ENCODE data around the gene DNAH7. TPM values are rescaled to one million over a fixed set of nuclear protein-coding genes. Genes with fewer than 3 reads are reported as not detected.

Gene DNAH7
- total and polyA plus RNA-seq, 2 of the 13 experiments (the other 11 are each of a cell fraction or from before 2014, with no cell fraction given), result 0.09 TPM; not detected in 1

DNA sequence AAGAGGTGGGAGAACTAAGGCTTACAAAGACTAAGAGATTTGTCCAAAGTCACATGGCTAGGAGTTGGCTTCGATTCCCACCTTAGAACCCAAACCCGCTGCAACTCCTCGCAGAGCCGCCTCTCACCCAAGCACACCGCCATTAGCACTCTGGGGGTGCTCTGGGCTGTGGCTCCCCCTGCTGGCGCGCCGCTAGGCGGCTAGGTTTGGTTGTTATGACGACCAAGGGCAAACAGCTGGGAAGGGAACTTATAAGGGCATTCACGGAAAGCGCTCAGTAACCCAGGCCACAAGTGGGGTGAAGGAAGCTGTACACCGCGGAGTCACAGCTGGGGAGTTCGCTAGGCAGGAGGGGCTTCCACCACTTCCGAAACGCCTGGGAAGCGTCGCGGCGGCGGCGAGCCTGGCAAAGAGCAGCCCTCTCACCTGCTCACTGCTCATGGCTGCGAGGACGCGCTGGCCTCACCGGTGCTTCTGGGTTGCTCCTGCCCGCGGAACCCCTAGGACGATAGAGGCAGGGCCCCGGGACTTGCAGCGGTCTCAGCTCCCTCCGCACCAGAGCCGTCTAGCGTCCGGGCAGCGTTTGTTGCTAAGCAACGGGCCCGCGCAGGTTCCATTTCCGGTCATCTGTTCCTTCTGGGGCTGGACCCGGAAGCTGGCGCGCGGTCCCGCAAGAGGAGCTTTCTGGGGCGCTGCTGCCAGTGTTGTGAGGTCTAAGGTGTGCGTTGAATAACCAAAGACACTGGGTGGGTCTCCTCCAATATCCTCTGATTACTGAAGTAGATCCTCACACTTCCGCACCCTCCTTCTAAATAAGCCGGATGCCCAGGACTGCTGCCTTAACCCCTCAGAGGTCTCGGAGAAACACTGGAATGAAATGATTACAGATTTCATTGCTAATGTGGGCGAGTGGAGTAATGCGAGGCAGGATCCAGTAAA, at the start of gene DNAH7 (continued):
- no peak; the same call in none of the 2 replicates for TF ChIP-seq ARHGAP35 (CRISPR knock-in tag; IDR thresholded peaks at IDR 0.05; ENCODE audit: borderline replicate concordance)
- no peak for TF ChIP-seq ONECUT2 (CRISPR knock-in tag; IDR thresholded peaks at IDR 0.05)
- TF ChIP-seq, protein P1, sequence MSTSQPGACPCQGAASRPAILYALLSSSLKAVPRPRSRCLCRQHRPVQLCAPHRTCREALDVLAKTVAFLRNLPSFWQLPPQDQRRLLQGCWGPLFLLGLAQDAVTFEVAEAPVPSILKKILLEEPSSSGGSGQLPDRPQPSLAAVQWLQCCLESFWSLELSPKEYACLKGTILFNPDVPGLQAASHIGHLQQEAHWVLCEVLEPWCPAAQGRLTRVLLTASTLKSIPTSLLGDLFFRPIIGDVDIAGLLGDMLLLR (CRISPR knock-in tag; IDR thresholded peaks at IDR 0.05), result 0 out of 2 replicates have a peak, but pooled peaks have one; percentile 27
- TF ChIP-seq, protein P2, sequence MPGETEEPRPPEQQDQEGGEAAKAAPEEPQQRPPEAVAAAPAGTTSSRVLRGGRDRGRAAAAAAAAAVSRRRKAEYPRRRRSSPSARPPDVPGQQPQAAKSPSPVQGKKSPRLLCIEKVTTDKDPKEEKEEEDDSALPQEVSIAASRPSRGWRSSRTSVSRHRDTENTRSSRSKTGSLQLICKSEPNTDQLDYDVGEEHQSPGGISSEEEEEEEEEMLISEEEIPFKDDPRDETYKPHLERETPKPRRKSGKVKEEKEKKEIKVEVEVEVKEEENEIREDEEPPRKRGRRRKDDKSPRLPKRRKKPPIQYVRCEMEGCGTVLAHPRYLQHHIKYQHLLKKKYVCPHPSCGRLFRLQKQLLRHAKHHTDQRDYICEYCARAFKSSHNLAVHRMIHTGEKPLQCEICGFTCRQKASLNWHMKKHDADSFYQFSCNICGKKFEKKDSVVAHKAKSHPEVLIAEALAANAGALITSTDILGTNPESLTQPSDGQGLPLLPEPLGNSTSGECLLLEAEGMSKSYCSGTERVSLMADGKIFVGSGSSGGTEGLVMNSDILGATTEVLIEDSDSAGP (CRISPR knock-in tag; IDR thresholded peaks at IDR 0.05; ENCODE audit: borderline replicate concordance), result peak; percentile 91
- TF ChIP-seq BCL6 (CRISPR knock-in tag; IDR thresholded peaks at IDR 0.05), result no peak
- TF ChIP-seq ZNF589 (CRISPR knock-in tag; conservative IDR thresholded peaks at IDR 0.05), result no peak
- TF ChIP-seq FOXO1 (CRISPR knock-in tag; IDR thresholded peaks at IDR 0.05), result peak; percentile 42
- TF ChIP-seq KLF11 (CRISPR knock-in tag; IDR thresholded peaks at IDR 0.05), result no peak
- TF ChIP-seq ZNF629 (CRISPR knock-in tag; conservative IDR thresholded peaks at IDR 0.05), result no peak
- no peak for TF ChIP-seq ZC3H4 (CRISPR knock-in tag; IDR thresholded peaks at IDR 0.05; ENCODE audit: borderline replicate concordance)
- TF ChIP-seq ZNF776 (CRISPR knock-in tag; IDR thresholded peaks at IDR 0.05), result no peak
- TF ChIP-seq, protein P3, sequence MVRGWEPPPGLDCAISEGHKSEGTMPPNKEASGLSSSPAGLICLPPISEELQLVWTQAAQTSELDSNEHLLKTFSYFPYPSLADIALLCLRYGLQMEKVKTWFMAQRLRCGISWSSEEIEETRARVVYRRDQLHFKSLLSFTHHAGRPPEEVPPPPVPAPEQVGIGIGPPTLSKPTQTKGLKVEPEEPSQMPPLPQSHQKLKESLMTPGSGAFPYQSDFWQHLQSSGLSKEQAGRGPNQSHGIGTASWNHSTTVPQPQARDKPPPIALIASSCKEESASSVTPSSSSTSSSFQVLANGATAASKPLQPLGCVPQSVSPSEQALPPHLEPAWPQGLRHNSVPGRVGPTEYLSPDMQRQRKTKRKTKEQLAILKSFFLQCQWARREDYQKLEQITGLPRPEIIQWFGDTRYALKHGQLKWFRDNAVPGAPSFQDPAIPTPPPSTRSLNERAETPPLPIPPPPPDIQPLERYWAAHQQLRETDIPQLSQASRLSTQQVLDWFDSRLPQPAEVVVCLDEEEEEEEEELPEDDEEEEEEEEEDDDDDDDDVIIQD (CRISPR knock-in tag; IDR thresholded peaks at IDR 0.05; ENCODE audit: low read depth), result peak; percentile 42; the same call in 1 of the 2 replicates
- TF ChIP-seq, protein P4, sequence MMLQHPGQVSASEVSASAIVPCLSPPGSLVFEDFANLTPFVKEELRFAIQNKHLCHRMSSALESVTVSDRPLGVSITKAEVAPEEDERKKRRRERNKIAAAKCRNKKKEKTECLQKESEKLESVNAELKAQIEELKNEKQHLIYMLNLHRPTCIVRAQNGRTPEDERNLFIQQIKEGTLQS (CRISPR knock-in tag; IDR thresholded peaks at IDR 0.05), result no peak
- no peak for TF ChIP-seq ZSCAN12 (CRISPR knock-in tag; IDR thresholded peaks at IDR 0.05)
- TF ChIP-seq U2AF1 (optimal IDR thresholded peaks at IDR 0.05; ENCODE audit: low read depth, low read length), result no peak
- peak; percentile 66; the same call in 1 of the 2 replicates for TF ChIP-seq SP140L (CRISPR knock-in tag; IDR thresholded peaks at IDR 0.05; ENCODE audit: borderline replicate concordance)
- peak; percentile 52; the same call in 1 of the 2 replicates for TF ChIP-seq MEIS1 (CRISPR knock-in tag; IDR thresholded peaks at IDR 0.05; ENCODE audit: borderline replicate concordance)
- TF ChIP-seq, protein P5, sequence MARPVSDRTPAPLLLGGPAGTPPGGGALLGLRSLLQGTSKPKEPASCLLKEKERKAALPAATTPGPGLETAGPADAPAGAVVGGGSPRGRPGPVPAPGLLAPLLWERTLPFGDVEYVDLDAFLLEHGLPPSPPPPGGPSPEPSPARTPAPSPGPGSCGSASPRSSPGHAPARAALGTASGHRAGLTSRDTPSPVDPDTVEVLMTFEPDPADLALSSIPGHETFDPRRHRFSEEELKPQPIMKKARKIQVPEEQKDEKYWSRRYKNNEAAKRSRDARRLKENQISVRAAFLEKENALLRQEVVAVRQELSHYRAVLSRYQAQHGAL (CRISPR knock-in tag; IDR thresholded peaks at IDR 0.05; ENCODE audit: not compliant biosample characterization), result peak; percentile 74
- TF ChIP-seq, protein P6, sequence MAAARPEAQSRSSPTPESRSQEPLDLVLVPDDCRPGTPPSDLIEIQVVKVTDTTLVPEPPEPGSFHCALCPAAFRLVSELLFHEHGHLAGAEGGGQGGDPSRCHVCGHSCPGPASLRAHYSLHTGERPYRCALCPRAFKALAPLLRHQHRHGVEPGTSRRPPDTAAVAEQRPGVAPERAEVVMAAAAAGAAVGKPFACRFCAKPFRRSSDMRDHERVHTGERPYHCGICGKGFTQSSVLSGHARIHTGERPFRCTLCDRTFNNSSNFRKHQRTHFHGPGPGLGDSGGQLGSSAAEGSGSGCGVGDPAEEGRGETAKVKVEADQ (CRISPR knock-in tag; IDR thresholded peaks at IDR 0.05; ENCODE audit: borderline replicate concordance), result peak; percentile 2; the same call in 1 of the 2 replicates

Data from HepG2 (cell line).